Endothelial cell of umbilical vein (primary cell): ENCODE results near the gene ITIH5.

Source experiments
- FOS ChIP-seq: IDR thresholded peaks from 2 replicates; pipeline ENCODE4 v1.6.1; 2011; ENCODE audit warnings: mild to moderate bottlenecking, low read length, moderate library complexity, borderline replicate concordance; ENCODE audit not compliant: insufficient read depth
- POLR2A ChIP-seq: IDR thresholded peaks from 2 replicates; pipeline ENCODE4 v1.6.1; 2012; ENCODE audit warnings: low read depth, mild to moderate bottlenecking, control low read depth, low read length
- POLR2AphosphoS5 ChIP-seq: IDR thresholded peaks from 2 replicates; pipeline ENCODE4 v1.6.1; 2012; ENCODE audit warnings: low read depth, mild to moderate bottlenecking, control low read depth, low read length, moderate library complexity; ENCODE audit not compliant: insufficient read depth
- TF ChIP-seq, protein P1 (sequence below), 2 donors: IDR thresholded peaks; 1 replicate in 1 of 2; 2 replicates in 1 of 2; pipeline ENCODE4 v1.5.1; 2011; ENCODE audit warnings: low read length in 2 of 2, mild to moderate bottlenecking in 2 of 2, moderate library complexity in 2 of 2, control low read depth in 1 of 2, inconsistent platforms in 1 of 2, low read depth in 1 of 2; ENCODE audit not compliant: insufficient read depth in 1 of 2; ENCODE audit errors: extremely low read depth in 1 of 2
- TF ChIP-seq, protein P2 (sequence below): IDR thresholded peaks from 2 replicates; pipeline ENCODE4 v1.6.1; 2011; ENCODE audit not compliant: insufficient read depth, insufficient read length

DNA sequence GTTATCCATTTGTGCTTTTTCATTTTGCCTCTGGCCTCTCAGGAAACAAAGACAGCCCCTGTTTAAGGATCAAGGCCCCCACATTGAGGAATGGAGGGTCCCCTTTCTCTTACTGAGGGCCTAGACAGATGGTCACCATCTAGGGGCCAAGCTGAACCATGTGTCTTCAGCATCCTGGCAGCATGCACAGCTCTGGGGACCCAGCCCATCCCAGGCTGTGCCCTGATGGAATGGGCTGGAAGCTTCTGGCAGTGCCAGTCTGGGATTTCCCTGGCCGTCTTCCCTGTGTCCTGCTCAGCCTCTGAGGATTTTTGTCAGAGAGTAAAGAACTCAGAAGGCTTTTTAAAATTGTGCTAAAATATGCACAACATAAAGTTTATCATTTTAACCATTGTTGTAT is 116.8 kb downstream of the ITIH5 start:
- TF ChIP-seq, protein P1, sequence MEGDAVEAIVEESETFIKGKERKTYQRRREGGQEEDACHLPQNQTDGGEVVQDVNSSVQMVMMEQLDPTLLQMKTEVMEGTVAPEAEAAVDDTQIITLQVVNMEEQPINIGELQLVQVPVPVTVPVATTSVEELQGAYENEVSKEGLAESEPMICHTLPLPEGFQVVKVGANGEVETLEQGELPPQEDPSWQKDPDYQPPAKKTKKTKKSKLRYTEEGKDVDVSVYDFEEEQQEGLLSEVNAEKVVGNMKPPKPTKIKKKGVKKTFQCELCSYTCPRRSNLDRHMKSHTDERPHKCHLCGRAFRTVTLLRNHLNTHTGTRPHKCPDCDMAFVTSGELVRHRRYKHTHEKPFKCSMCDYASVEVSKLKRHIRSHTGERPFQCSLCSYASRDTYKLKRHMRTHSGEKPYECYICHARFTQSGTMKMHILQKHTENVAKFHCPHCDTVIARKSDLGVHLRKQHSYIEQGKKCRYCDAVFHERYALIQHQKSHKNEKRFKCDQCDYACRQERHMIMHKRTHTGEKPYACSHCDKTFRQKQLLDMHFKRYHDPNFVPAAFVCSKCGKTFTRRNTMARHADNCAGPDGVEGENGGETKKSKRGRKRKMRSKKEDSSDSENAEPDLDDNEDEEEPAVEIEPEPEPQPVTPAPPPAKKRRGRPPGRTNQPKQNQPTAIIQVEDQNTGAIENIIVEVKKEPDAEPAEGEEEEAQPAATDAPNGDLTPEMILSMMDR (IDR thresholded peaks at IDR 0.05; ENCODE audit: extremely low read depth in 1 of 2, insufficient read depth in 1 of 2, low read depth in 1 of 2, low read length in 2 of 2) = no peak
- TF ChIP-seq POLR2A (no peak), POLR2AphosphoS5 (no peak), FOS (no peak)
- TF ChIP-seq, protein P2, sequence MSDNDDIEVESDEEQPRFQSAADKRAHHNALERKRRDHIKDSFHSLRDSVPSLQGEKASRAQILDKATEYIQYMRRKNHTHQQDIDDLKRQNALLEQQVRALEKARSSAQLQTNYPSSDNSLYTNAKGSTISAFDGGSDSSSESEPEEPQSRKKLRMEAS = no peak
